Measurements from ENCODE around the gene YTHDC1. TPM values are rescaled to one million over a fixed set of nuclear protein-coding genes. Genes with fewer than 3 reads are reported as not detected.

The YTHDC1 gene
- total RNA-seq, 2 donors from 2014 or later = 56.0 to 63.3 TPM

- WGBS, 2 donors = 57 to 59% methylated on average over 3 of the region's 3 CpGs
- DNase-seq (no peak), ATAC-seq (no peak)
- Histone ChIP-seq H3K27ac (no peak overlapping the region), H3K36me3 (replicated peaks in 1 of 2; ENCODE audit: insufficient read depth in 1 of 2, low read depth in 2 of 2) (peaks cover 0 to 16% of the 10 kb centered on the region in 2 donors), H3K4me1 (no peaks in the 10 kb centered on the region), H3K4me3 (no peak overlapping the region), H3K9me3 (no peaks in the 10 kb centered on the region), H3K27me3 (no peaks in the 10 kb centered on the region)
- intact Hi-C loops (cut with DNase I) = no loop called here
- no peak for TF ChIP-seq CTCF (IDR thresholded peaks at IDR 0.05)
- TF ChIP-seq POLR2A (IDR thresholded peaks at IDR 0.05) = no peak
These were observed 39.1 kb downstream of the YTHDC1 start for GRCh38 chr4:68310651-68311247.

DNA sequence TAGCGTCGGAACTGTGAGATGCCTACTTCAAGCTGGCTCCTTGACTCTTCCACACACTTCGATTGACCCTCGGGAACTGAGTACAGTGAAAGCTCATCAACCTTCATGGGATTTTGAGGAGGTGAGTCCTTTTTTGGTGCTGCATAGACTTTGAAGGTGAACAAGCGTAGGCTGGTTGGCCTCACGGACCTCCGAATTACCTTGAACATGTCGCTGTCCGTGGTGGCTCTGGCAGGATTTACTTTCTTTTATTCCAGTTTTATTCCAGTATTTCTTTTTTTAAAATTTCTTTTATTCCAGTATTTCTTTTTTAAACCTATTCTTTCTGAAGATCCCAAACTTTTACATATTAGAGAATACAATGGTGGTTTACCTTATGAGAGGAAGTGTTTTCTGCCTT is 45.2 kb downstream of the YTHDC1 start:
- intact Hi-C loops (cut with DNase I) = no loop called here
- 83 to 92% methylated on average over 9 of the region's 9 CpGs for WGBS, 2 donors

DNA sequence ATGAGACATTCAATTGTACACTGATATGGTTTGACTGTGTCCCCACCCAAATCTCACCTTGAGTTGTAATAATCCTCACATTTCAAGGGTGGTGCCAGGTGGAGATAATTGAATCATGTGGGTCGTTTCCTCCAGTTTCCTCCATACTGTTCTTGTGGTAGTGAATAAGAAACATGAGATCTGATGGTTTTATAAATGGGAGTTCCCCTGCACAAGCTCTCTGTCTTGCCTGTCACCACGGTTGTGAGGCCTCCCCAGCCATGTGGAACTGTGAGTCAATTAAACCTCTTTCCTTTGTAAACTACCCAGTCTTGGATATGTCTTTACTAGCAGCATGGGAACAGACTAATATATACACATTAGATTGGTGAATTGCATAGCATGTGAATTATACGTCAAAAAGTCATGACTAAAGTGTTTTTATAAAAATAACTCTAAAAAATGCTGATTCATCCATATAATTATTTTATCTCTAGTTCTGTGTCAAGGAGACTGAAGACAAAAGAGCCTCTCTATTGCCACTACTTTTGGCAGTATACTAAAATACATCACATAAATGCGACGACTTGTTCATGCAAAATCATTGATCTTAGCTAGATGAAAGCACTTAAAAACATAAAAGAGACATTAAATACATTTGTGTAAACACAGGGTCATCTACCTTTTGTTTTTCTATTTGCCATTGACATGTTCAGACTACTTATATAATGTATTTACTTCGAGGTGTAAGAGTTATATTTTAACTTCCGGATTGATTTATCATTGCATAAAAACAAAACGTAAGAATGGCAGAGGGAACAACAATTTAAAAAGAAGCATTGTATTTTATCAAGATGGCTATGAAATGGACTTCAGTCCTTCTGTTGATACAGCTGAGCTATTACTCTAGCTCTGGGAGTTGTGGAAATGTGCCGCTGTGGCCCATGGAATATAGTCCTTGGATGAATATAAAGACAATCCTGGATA is 50.1 kb downstream of the YTHDC1 start:
- Histone ChIP-seq H3K36me3 (replicated peaks in 1 of 2; ENCODE audit: insufficient read depth in 1 of 2, low read depth in 2 of 2) (no peaks in the 10 kb centered on the region), H3K4me1 (no peaks in the 10 kb centered on the region), H3K27me3 (no peaks in the 10 kb centered on the region), H3K4me3 (no peak overlapping the region), H3K9me3 (no peaks in the 10 kb centered on the region), H3K27ac (no peak overlapping the region)
- intact Hi-C loops (cut with DNase I) = no loop called here
- 41 to 54% methylated on average over 9 of the region's 9 CpGs for WGBS, 2 donors
- no peak for ATAC-seq
- no peak for DNase-seq
- TF ChIP-seq CTCF (IDR thresholded peaks at IDR 0.05) = no peak
- TF ChIP-seq POLR2A (IDR thresholded peaks at IDR 0.05) = no peak

More for the DNA sequence above, 45.2 kb downstream of the YTHDC1 start:
- H3K27me3 ChIP-seq = no peaks in the 10 kb centered on the region
- ATAC-seq = no peak
- H3K4me1 ChIP-seq = no peaks in the 10 kb centered on the region
- no peak overlapping the region for H3K27ac ChIP-seq
- H3K9me3 ChIP-seq = no peaks in the 10 kb centered on the region
- H3K4me3 ChIP-seq = no peak overlapping the region
- DNase-seq = no peak
- TF ChIP-seq POLR2A (IDR thresholded peaks at IDR 0.05) = no peak
- no peak for TF ChIP-seq CTCF (IDR thresholded peaks at IDR 0.05)
- no peaks in the 10 kb centered on the region for H3K36me3 ChIP-seq (replicated peaks in 1 of 2; ENCODE audit: insufficient read depth in 1 of 2, low read depth in 2 of 2)

GRCh38 chr4:68297137-68297536 is 52.8 kb downstream of the YTHDC1 start:
- 85% methylated on average over 4 of the region's 4 CpGs for WGBS, 2 donors
- no peaks in the 10 kb centered on the region for H3K4me1 ChIP-seq

More at GRCh38 chr4:68297137-68297536, 52.8 kb downstream of the YTHDC1 start:
- no peak for DNase-seq
- H3K36me3 ChIP-seq (replicated peaks in 1 of 2; ENCODE audit: insufficient read depth in 1 of 2, low read depth in 2 of 2) = no peaks in the 10 kb centered on the region
- no peak for ATAC-seq
- H3K27ac ChIP-seq = no peak overlapping the region
- intact Hi-C loops (cut with DNase I) = no loop called here
- no peaks in the 10 kb centered on the region for H3K9me3 ChIP-seq
- no peaks in the 10 kb centered on the region for H3K27me3 ChIP-seq
- no peak for TF ChIP-seq POLR2A (IDR thresholded peaks at IDR 0.05)
- no peak for TF ChIP-seq CTCF (IDR thresholded peaks at IDR 0.05)
- no peak overlapping the region for H3K4me3 ChIP-seq
